H9 (cell line): ENCODE measurements around the gene CACNA2D3. TPM values are rescaled to one million over a fixed set of nuclear protein-coding genes. Genes with fewer than 3 reads are reported as not detected.

ENCODE experiments used
- DNase-seq: peaks from one replicate; pipeline ENCODE4 v3.0.0-alpha.2; 2017
- H2AFZ ChIP-seq: one replicate; pipeline ENCODE4 v1.6.1; 2013; ENCODE audit warnings: mild to moderate bottlenecking, low read length, control low read depth, moderate library complexity
- H2AK5ac ChIP-seq: 2 replicates; pipeline ENCODE4 v1.6.1; 2013; ENCODE audit warnings: low read length, control low read depth, mixed read lengths; ENCODE audit not compliant: insufficient read length
- H2BK120ac ChIP-seq: one replicate; pipeline ENCODE4 v1.6.1; 2013; ENCODE audit warnings: low read depth, mild to moderate bottlenecking, low read length, control low read depth, inconsistent platforms; ENCODE audit not compliant: poor library complexity, severe bottlenecking
- H2BK12ac ChIP-seq: 2 replicates; pipeline ENCODE4 v1.6.1; 2013; ENCODE audit warnings: low read length, control low read depth, mixed read lengths, low read depth; ENCODE audit not compliant: insufficient read length
- H2BK15ac ChIP-seq: 2 replicates; pipeline ENCODE4 v1.6.1; 2013; ENCODE audit warnings: low read depth, low read length, control low read depth
- H2BK20ac ChIP-seq: one replicate; pipeline ENCODE4 v1.6.1; 2013; ENCODE audit warnings: low read depth, mild to moderate bottlenecking, low read length, control low read depth, inconsistent platforms; ENCODE audit not compliant: poor library complexity, severe bottlenecking
- H2BK5ac ChIP-seq: 2 replicates; pipeline ENCODE4 v1.6.1; 2013; ENCODE audit warnings: low read length, control low read depth, mixed read lengths; ENCODE audit not compliant: insufficient read length
- H3K14ac ChIP-seq: 2 replicates; pipeline ENCODE4 v1.6.1; 2013; ENCODE audit warnings: low read length, control low read depth; ENCODE audit not compliant: insufficient read depth
- H3K18ac ChIP-seq: 2 replicates; pipeline ENCODE4 v1.6.1; 2013; ENCODE audit warnings: low read depth, mild to moderate bottlenecking, mixed read lengths, low read length, control low read depth; ENCODE audit not compliant: insufficient read length
- H3K23ac ChIP-seq: 2 replicates; pipeline ENCODE4 v1.6.1; 2013; ENCODE audit warnings: low read length, control low read depth, mixed read lengths, low read depth; ENCODE audit not compliant: insufficient read length
- H3K23me2 ChIP-seq: 2 replicates; pipeline ENCODE4 v1.6.1; 2013; ENCODE audit warnings: low read depth, mild to moderate bottlenecking, mixed read lengths, low read length, control low read depth; ENCODE audit not compliant: insufficient read length, poor library complexity, severe bottlenecking
- H3K27ac ChIP-seq: 2 replicates; pipeline ENCODE4 v1.5.1; 2013; ENCODE audit warnings: low read length, control low read depth, mixed read lengths, low read depth; ENCODE audit not compliant: insufficient read length
- H3K27me3 ChIP-seq: 2 replicates; pipeline ENCODE4 v1.6.1; 2013; ENCODE audit warnings: low read length, control low read depth, inconsistent platforms; ENCODE audit not compliant: insufficient read depth
- H3K4ac ChIP-seq: 2 replicates; pipeline ENCODE4 v1.6.1; 2013; ENCODE audit warnings: low read depth, mild to moderate bottlenecking, control low read depth, inconsistent platforms, low read length, moderate library complexity
- H3K4me1 ChIP-seq: 2 replicates; pipeline ENCODE4 v1.6.1; 2013; ENCODE audit warnings: low read length, control low read depth, inconsistent platforms; ENCODE audit not compliant: insufficient read depth
- H3K4me2 ChIP-seq: 2 replicates; pipeline ENCODE4 v1.6.1; 2013; ENCODE audit warnings: low read length, control low read depth, mixed read lengths; ENCODE audit not compliant: insufficient read length, insufficient read depth
- H3K56ac ChIP-seq: 2 replicates; pipeline ENCODE4 v1.6.1; 2013; ENCODE audit warnings: low read depth, mild to moderate bottlenecking, mixed read lengths, low read length, control low read depth; ENCODE audit not compliant: insufficient read length
- H3K79me1 ChIP-seq: 2 replicates; pipeline ENCODE4 v1.6.1; 2013; ENCODE audit warnings: low read depth, mild to moderate bottlenecking, moderate library complexity, low read length, control low read depth, inconsistent platforms; ENCODE audit not compliant: insufficient read depth, poor library complexity, severe bottlenecking
- H3K79me2 ChIP-seq: 2 replicates; pipeline ENCODE4 v1.6.1; 2013; ENCODE audit warnings: low read length, control low read depth, inconsistent platforms; ENCODE audit not compliant: insufficient read depth
- H3K9ac ChIP-seq: 2 replicates; pipeline ENCODE4 v1.6.1; 2013; ENCODE audit warnings: low read length, control low read depth, mixed read lengths; ENCODE audit not compliant: insufficient read length; ENCODE audit errors: extremely low read depth
- H3K9me3 ChIP-seq: one replicate; pipeline ENCODE4 v1.6.1; 2013; ENCODE audit warnings: low read depth, low read length, inconsistent platforms; ENCODE audit not compliant: control insufficient read depth
- H3T11ph ChIP-seq: one replicate; pipeline ENCODE4 v1.6.1; 2013; ENCODE audit warnings: mild to moderate bottlenecking, low read length, control low read depth, inconsistent platforms
- H4K20me1 ChIP-seq: one replicate; pipeline ENCODE4 v1.6.1; 2013; ENCODE audit not compliant: control insufficient read depth, insufficient read length, insufficient read depth
- H4K5ac ChIP-seq: 2 replicates; pipeline ENCODE4 v1.6.1; 2013; ENCODE audit warnings: low read depth, mild to moderate bottlenecking, mixed read lengths, low read length, control low read depth; ENCODE audit not compliant: insufficient read length
- H4K8ac ChIP-seq: replicated peaks from 2 replicates; pipeline ENCODE4 v1.6.1; 2013; ENCODE audit warnings: low read length, control low read depth, mixed read lengths, low read depth; ENCODE audit not compliant: insufficient read length
- H4K91ac ChIP-seq: 2 replicates; pipeline ENCODE4 v1.6.1; 2013; ENCODE audit warnings: low read depth, mild to moderate bottlenecking, moderate library complexity, mixed read lengths, low read length, control low read depth; ENCODE audit not compliant: insufficient read length
- H3K27ac Mint-ChIP-seq, 3 experiments: 2 replicates in 2 of 3; 3 replicates in 1 of 3; pipeline ENCODE4 v1.8.0; 2020 to 2021; ENCODE audit warnings: mixed read lengths in 3 of 3, mild to moderate bottlenecking in 1 of 3, moderate library complexity in 1 of 3
- H3K27me3 Mint-ChIP-seq: 2 replicates; pipeline ENCODE4 v1.8.0; 2021; ENCODE audit warnings: low read depth, mild to moderate bottlenecking, moderate library complexity, mixed read lengths
- H3K36me3 Mint-ChIP-seq, 3 experiments: 2 replicates in 2 of 3; 3 replicates in 1 of 3; pipeline ENCODE4 v1.8.0; 2020 to 2021; ENCODE audit warnings: low read depth in 3 of 3, mixed read lengths in 3 of 3; ENCODE audit not compliant: insufficient read depth in 1 of 3
- H3K4me1 Mint-ChIP-seq, 2 experiments: 2 replicates each; pipeline ENCODE4 v1.8.0; 2020; ENCODE audit warnings: mixed read lengths in 2 of 2
- H3K4me3 Mint-ChIP-seq, 2 experiments: 2 replicates in 1 of 2; 3 replicates in 1 of 2; pipeline ENCODE4 v1.8.0; 2020 to 2021; ENCODE audit warnings: mild to moderate bottlenecking in 2 of 2, mixed read lengths in 2 of 2, moderate library complexity in 1 of 2
- H3K9me3 Mint-ChIP-seq, 2 experiments: 2 replicates in 1 of 2; 3 replicates in 1 of 2; pipeline ENCODE4 v1.8.0; 2020; ENCODE audit warnings: mild to moderate bottlenecking in 2 of 2, mixed read lengths in 2 of 2, moderate library complexity in 1 of 2
- WGBS: extraction: QIAGEN DNeasy Blood & Tissue Kit; methylation state at CpG from one replicate; pipeline ENCODE4 v1.1.7; 2013; ENCODE audit warnings: missing lambda C conversion rate, low lambda C conversion rate, mixed read lengths; ENCODE audit not compliant: insufficient read length; ENCODE audit errors: extremely low coverage; 5-methylcytosine and 5-hydroxymethylcytosine counted together
- total RNA-seq: library from RNA; stranded (reverse); gene quantifications from 2 replicates; pipeline ENCODE4 v1.2.1, GENCODE V29; 2021
- TF ChIP-seq, protein P1 (sequence below): fragments of 200-600 bp; sonication (generic); conservative IDR thresholded peaks from 3 replicates; pipeline ENCODE4 v1.8.0; 2021; ENCODE audit warnings: antibody characterized with exemption, mild to moderate bottlenecking

CACNA2D3 gene
- total RNA-seq, 1 experiment from 2014 or later, result 3.2 TPM

DNA sequence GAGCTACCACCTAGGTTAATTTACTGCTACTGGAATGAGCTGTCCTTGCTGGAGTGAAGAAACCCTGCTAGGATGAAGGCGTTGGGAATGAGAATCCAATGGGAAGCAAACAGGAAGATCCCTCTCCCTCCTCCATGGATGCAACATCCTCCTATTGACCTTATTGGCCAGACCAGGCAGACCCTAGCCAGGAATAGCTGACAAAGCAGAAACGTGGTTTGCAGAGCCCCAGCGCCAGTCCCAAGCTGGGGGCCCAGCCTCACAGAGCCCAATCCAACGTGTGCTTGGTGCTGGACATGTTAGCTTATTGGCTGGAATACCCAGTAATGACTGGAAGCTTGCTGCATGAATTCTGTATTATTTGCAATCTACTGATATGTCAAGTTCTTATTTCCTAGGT lies 532.4 kb downstream of the CACNA2D3 start:
- H3K9me3 Mint-ChIP-seq, result 0 out of 5 replicates have a peak, but pooled peaks cover 0 to 4% of the 10 kb centered on the region in 2 experiments
- H3K4me3 Mint-ChIP-seq, result no peak overlapping the region
- WGBS, result no CpG with 5 or more reads among the region's 4 CpGs
- Histone ChIP-seq H3K23ac (no peak overlapping the region), H3K18ac (no peak overlapping the region), H3K79me1 (no peaks in the 10 kb centered on the region), H4K8ac (no peak overlapping the region), H3K4me1 (peaks cover 5% of the 10 kb centered on the region), H3K56ac (no peak overlapping the region), H2BK20ac (no peak overlapping the region), H3K14ac (no peak overlapping the region), H4K20me1 (no peaks in the 10 kb centered on the region), H2BK12ac (no peak overlapping the region), H3K4ac (no peak overlapping the region), H2AFZ (no peak overlapping the region), H2BK5ac (no peak overlapping the region), H3T11ph (no peak overlapping the region), H2BK15ac (no peak overlapping the region), H4K5ac (no peak overlapping the region), H2AK5ac (no peak overlapping the region), H3K9ac (no peak overlapping the region), H3K4me2 (no peak overlapping the region), H3K27me3 (no peaks in the 10 kb centered on the region), H3K79me2 (0 out of 2 replicates have a peak, but pooled peaks cover under 1% of the 10 kb centered on the region), H3K23me2 (no peaks in the 10 kb centered on the region), H3K9me3 (no peaks in the 10 kb centered on the region), H3K27ac (no peak overlapping the region), H2BK120ac (no peak overlapping the region), H4K91ac (no peak overlapping the region)
- H3K27ac Mint-ChIP-seq, result no peak overlapping the region; a peak in 1 of 7 replicates
- H3K4me1 Mint-ChIP-seq, result peaks cover 49 to 50% of the 10 kb centered on the region in 2 experiments
- peaks cover 2 to 34% (median 19%) of the 10 kb centered on the region in 3 experiments; a peak in 6 of 7 replicates for H3K36me3 Mint-ChIP-seq
- TF ChIP-seq, protein P1, sequence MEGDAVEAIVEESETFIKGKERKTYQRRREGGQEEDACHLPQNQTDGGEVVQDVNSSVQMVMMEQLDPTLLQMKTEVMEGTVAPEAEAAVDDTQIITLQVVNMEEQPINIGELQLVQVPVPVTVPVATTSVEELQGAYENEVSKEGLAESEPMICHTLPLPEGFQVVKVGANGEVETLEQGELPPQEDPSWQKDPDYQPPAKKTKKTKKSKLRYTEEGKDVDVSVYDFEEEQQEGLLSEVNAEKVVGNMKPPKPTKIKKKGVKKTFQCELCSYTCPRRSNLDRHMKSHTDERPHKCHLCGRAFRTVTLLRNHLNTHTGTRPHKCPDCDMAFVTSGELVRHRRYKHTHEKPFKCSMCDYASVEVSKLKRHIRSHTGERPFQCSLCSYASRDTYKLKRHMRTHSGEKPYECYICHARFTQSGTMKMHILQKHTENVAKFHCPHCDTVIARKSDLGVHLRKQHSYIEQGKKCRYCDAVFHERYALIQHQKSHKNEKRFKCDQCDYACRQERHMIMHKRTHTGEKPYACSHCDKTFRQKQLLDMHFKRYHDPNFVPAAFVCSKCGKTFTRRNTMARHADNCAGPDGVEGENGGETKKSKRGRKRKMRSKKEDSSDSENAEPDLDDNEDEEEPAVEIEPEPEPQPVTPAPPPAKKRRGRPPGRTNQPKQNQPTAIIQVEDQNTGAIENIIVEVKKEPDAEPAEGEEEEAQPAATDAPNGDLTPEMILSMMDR, result no peak
- no peaks in the 10 kb centered on the region for H3K27me3 Mint-ChIP-seq
- no peak for DNase-seq
